ENCODE results near the gene PFKFB2. TPM values are rescaled to one million over a fixed set of nuclear protein-coding genes. Genes with fewer than 3 reads are reported as not detected.

The PFKFB2 gene
- polyA plus RNA-seq, 3 donors, result 2.1 to 6.9 (median 2.3) TPM

- Histone ChIP-seq H4K20me1 (ENCODE audit: insufficient read depth, low read length) (no peaks in the 10 kb centered on the region), H3K27ac (ENCODE audit: low read depth in 1 of 2, low read length in 2 of 2) (no peak overlapping the region), H3K4me3 (replicated peaks in 1 of 3; ENCODE audit: low read depth in 2 of 3, low read length in 3 of 3) (no peak overlapping the region), H3K4me1 (ENCODE audit: control insufficient read depth in 1 of 2, insufficient read depth in 2 of 2, low read length in 2 of 2) (peaks cover 14 to 17% of the 10 kb centered on the region in 2 donors), H3K79me2 (ENCODE audit: insufficient read depth, low read length) (no peaks in the 10 kb centered on the region), H3K9me3 (replicated peaks in 1 of 2; ENCODE audit: control insufficient read depth in 1 of 2, insufficient read depth in 1 of 2, low read length in 2 of 2) (no peaks in the 10 kb centered on the region), H2AFZ (ENCODE audit: insufficient read depth, low read depth, low read length, poor library complexity, severe bottlenecking) (no peak overlapping the region), H3K36me3 (replicated peaks in 1 of 2; ENCODE audit: control insufficient read depth in 1 of 2, insufficient read depth in 2 of 2, low read length in 2 of 2) (no peaks in the 10 kb centered on the region), H3K27me3 (ENCODE audit: control insufficient read depth in 2 of 2, insufficient read depth in 2 of 2, low read length in 2 of 2) (no peaks in the 10 kb centered on the region), H3K4me2 (replicated peaks; ENCODE audit: extremely low read depth, low read length, poor library complexity, severe bottlenecking) (no peak overlapping the region), H3K9ac (ENCODE audit: insufficient read depth, low read length, poor library complexity, severe bottlenecking) (no peak overlapping the region)
- H3K9me3 Mint-ChIP-seq, result peaks cover 0 to 8% (median 0%) of the 10 kb centered on the region in 7 donors
- H3K4me3 Mint-ChIP-seq, result no peak overlapping the region
- 100% methylated on average over 3 of the region's 5 CpGs for WGBS (ENCODE audit: insufficient coverage)
- no peak overlapping the region for H3K27ac Mint-ChIP-seq
- no peak for TF ChIP-seq CTCF (IDR thresholded peaks at IDR 0.05)
- no peak for DNase-seq
- intact Hi-C loops (cut with micrococcal nuclease), result no loop called here
- peaks cover 36% of the 10 kb centered on the region for H3K4me1 Mint-ChIP-seq
- H3K27me3 Mint-ChIP-seq (ENCODE audit: low read depth in 3 of 3), result peaks cover 0 to 3% (median 3%) of the 10 kb centered on the region in 3 donors
- H3K36me3 Mint-ChIP-seq, result no peaks in the 10 kb centered on the region
Observed at GRCh38 chr1:207102146-207102545, 49.1 kb downstream of the PFKFB2 start.

GRCh38 chr1:207102659-207103058 lies 49.6 kb downstream of the PFKFB2 start:
- no peaks in the 10 kb centered on the region for H3K36me3 Mint-ChIP-seq
- no peak overlapping the region for H3K4me3 Mint-ChIP-seq
- H3K27ac Mint-ChIP-seq, result no peak overlapping the region
- Histone ChIP-seq H4K20me1 (ENCODE audit: insufficient read depth, low read length) (no peaks in the 10 kb centered on the region), H3K4me2 (replicated peaks; ENCODE audit: extremely low read depth, low read length, poor library complexity, severe bottlenecking) (no peak overlapping the region), H3K27ac (ENCODE audit: low read depth in 1 of 2, low read length in 2 of 2) (no peak overlapping the region), H3K79me2 (ENCODE audit: insufficient read depth, low read length) (no peaks in the 10 kb centered on the region), H3K4me1 (ENCODE audit: control insufficient read depth in 1 of 2, insufficient read depth in 2 of 2, low read length in 2 of 2) (peaks cover 14 to 17% of the 10 kb centered on the region in 2 donors), H3K4me3 (replicated peaks in 1 of 3; ENCODE audit: low read depth in 2 of 3, low read length in 3 of 3) (no peak overlapping the region), H3K9me3 (replicated peaks in 1 of 2; ENCODE audit: control insufficient read depth in 1 of 2, insufficient read depth in 1 of 2, low read length in 2 of 2) (no peaks in the 10 kb centered on the region), H3K27me3 (ENCODE audit: control insufficient read depth in 2 of 2, insufficient read depth in 2 of 2, low read length in 2 of 2) (no peaks in the 10 kb centered on the region), H2AFZ (ENCODE audit: insufficient read depth, low read depth, low read length, poor library complexity, severe bottlenecking) (no peak overlapping the region), H3K9ac (ENCODE audit: insufficient read depth, low read length, poor library complexity, severe bottlenecking) (no peak overlapping the region), H3K36me3 (replicated peaks in 1 of 2; ENCODE audit: control insufficient read depth in 1 of 2, insufficient read depth in 2 of 2, low read length in 2 of 2) (no peaks in the 10 kb centered on the region)
- no peak for DNase-seq
- TF ChIP-seq CTCF (IDR thresholded peaks at IDR 0.05), result no peak
- peaks cover 36% of the 10 kb centered on the region for H3K4me1 Mint-ChIP-seq
- H3K27me3 Mint-ChIP-seq (ENCODE audit: low read depth in 3 of 3), result peaks cover 0 to 4% (median 3%) of the 10 kb centered on the region in 3 donors
- 100% methylated on average over 1 of the region's 1 CpG for WGBS (ENCODE audit: insufficient coverage)
- H3K9me3 Mint-ChIP-seq, result peaks cover 0 to 6% (median 0%) of the 10 kb centered on the region in 7 donors
- intact Hi-C loops (cut with micrococcal nuclease), result no loop called here
